Sigmoid colon (tissue), 3 donors: ENCODE measurements around the gene ZXDC.

Experiments used
- CTCF ChIP-seq, 4 experiments: fragments of 450-650 bp in 3 of 4; fragments of 200-600 bp in 1 of 4; IDR thresholded peaks; one replicate each; pipeline ENCODE4 v1.5.1; 2016 to 2019; ENCODE audit warnings: antibody characterized with exemption in 4 of 4, mild to moderate bottlenecking in 3 of 4, moderate library complexity in 2 of 4
- POLR2A ChIP-seq, 2 donors: fragments of 450-650 bp; IDR thresholded peaks; one replicate each; pipeline ENCODE4 v1.6.1; 2016; ENCODE audit warnings: antibody characterized with exemption in 2 of 2, mild to moderate bottlenecking in 2 of 2, moderate library complexity in 2 of 2

GRCh38 chr3:126500016-126500415 is 24.3 kb upstream of the ZXDC start:
- no peak for TF ChIP-seq POLR2A (IDR thresholded peaks at IDR 0.05)
- TF ChIP-seq CTCF (IDR thresholded peaks at IDR 0.05) = no peak
